T-cell (primary cell): ENCODE results near the gene FPR3. TPM values are rescaled to one million over a fixed set of nuclear protein-coding genes. Genes with fewer than 3 reads are reported as not detected.

Experiments used
- total RNA-seq, 35 experiments: library from RNA in 6 of 35; stranded (reverse) in 6 of 35; fragments of 120-200 nt in 1 of 35; gene quantifications; one replicate each; pipeline versions ENCODE4 v1.2.1 to v1.2.4 and lab custom pipeline; 2013 to 2026

The FPR3 gene
- total RNA-seq, 5 donors from 2014 or later (not counting 1 experiment from before 2014, with no cell fraction given), result 0.20 TPM; not detected in 4

Other genes starting within 250 kb of the FPR3 start
- 10 to 100 TPM in 3 of 5 donors, 1 to 10 TPM in 2; 6.7 to 16.8 (median 12.3) TPM for gene ZNF175, start 223.9 kb upstream of the FPR3 start, total RNA-seq
- under 1 TPM in 2 of 5 donors, not detected in 3; 0.16 to 0.26 TPM for gene SIGLEC5, start 164.8 kb upstream of the FPR3 start, total RNA-seq
- gene SIGLEC14, start 148.3 kb upstream of the FPR3 start, total RNA-seq, result 1 to 10 TPM in 1 of 5 donors, under 1 TPM in 2, not detected in 2; 0.68 to 1.1 (median 0.93) TPM
- 1 to 10 TPM; 5.5 to 9.9 (median 6.9) TPM for gene SPACA6, start 101.8 kb upstream of the FPR3 start, total RNA-seq
- gene HAS1, start 71.2 kb upstream of the FPR3 start, total RNA-seq, result not detected
- gene FPR1, start 43.3 kb upstream of the FPR3 start, total RNA-seq, result under 1 TPM in 2 of 5 donors, not detected in 3; 0.13 to 0.19 TPM
- gene FPR2, start 34.0 kb upstream of the FPR3 start, total RNA-seq, result not detected
- gene ZNF577, start 92.8 kb downstream of the FPR3 start, total RNA-seq, result 10 to 100 TPM in 4 of 5 donors, 1 to 10 TPM in 1; 8.7 to 17.8 (median 13.7) TPM
- 10 to 100 TPM; 12.4 to 28.2 (median 23.8) TPM for gene ZNF649, start 109.9 kb downstream of the FPR3 start, total RNA-seq
- 1 to 10 TPM; 1.1 to 8.8 (median 4.7) TPM for gene ZNF613, start 132.3 kb downstream of the FPR3 start, total RNA-seq
- 10 to 100 TPM; 27.4 to 33.4 (median 29.0) TPM for gene ZNF350, start 191.7 kb downstream of the FPR3 start, total RNA-seq
- 10 to 100 TPM; 12.3 to 18.9 (median 16.9) TPM for gene ZNF615, start 213.1 kb downstream of the FPR3 start, total RNA-seq
- gene ZNF614, start 233.2 kb downstream of the FPR3 start, total RNA-seq, result 10 to 100 TPM in 1 of 5 donors, 1 to 10 TPM in 4; 7.5 to 10.1 (median 9.2) TPM